K562 (cell line): Measurements from ENCODE around the gene OR6P1. TPM values are rescaled to one million over a fixed set of nuclear protein-coding genes. Genes with fewer than 3 reads are reported as not detected.

Source experiments
- ATAC-seq: fragments of 200-7000 bp; cut with Tn5 transposase; 3 replicates; pipeline ENCODE4 v1.9.1; 2020; ENCODE audit warnings: moderate library complexity
- BruUV-seq: library from RNA; stranded (reverse); fragments of 400-500 nt; replicated peaks from 2 replicates; lab custom pipeline; 2021; lab: Mats Ljungman, UMichigan
- CTCF ChIA-PET: fragments of 300-600 bp; formaldehyde crosslinking; extraction: SDS; loops from one replicate; lab custom pipeline; 2021; ENCODE audit warnings: low intra/inter-chr PET ratio; lab: Yijun Ruan, JAX
- POLR2A ChIA-PET: fragments of 300-600, 350-650 bp; sonication (Branson Sonifier 250); formaldehyde crosslinking; extraction: SDS; loops from one replicate; lab custom pipeline; 2021; ENCODE audit warnings: antibody characterized with exemption, inconsistent platforms; lab: Yijun Ruan, JAX
- DNase-seq, 4 experiments: peaks; one replicate each; pipeline versions ENCODE4 v3.0.0 to v3.0.0-alpha.2; 2011 to 2018; ENCODE audit warnings: low spot score in 3 of 4, mixed read lengths in 3 of 4; ENCODE audit errors: extremely low read depth in 1 of 4
- FAIRE-seq: peaks from 2 replicates; lab custom pipeline; 2011; peaks lifted over from hg19 to GRCh38; lab: Jason Lieb, UNC
- H2AFZ ChIP-seq: 2 replicates; pipeline ENCODE4 v1.6.0; 2011; ENCODE audit warnings: low read depth, low read length, control low read depth, inconsistent platforms
- H3K27ac ChIP-seq: fragments of 200-600 bp; 3 replicates; pipeline ENCODE4 v1.8.0; 2011; ENCODE audit warnings: low read depth, mild to moderate bottlenecking, control low read depth, inconsistent platforms, low read length, moderate library complexity, mixed read lengths; ENCODE audit errors: extremely low read depth
- H3K27me3 ChIP-seq, 2 experiments: fragments of 300-600 bp in 1 of 2; 2 replicates in 1 of 2; 3 replicates in 1 of 2; pipeline versions ENCODE4 v1.6.0 to v1.8.0; 2011; ENCODE audit warnings: inconsistent platforms in 2 of 2, low read length in 2 of 2, mild to moderate bottlenecking in 1 of 2, mixed read lengths in 1 of 2, moderate library complexity in 1 of 2; ENCODE audit not compliant: control insufficient read depth in 2 of 2, insufficient read depth in 2 of 2
- H3K36me3 ChIP-seq: fragments of 300-600 bp; 3 replicates; pipeline ENCODE4 v1.8.0; 2011; ENCODE audit warnings: mild to moderate bottlenecking, low read length, inconsistent platforms; ENCODE audit not compliant: control insufficient read depth, insufficient read depth
- H3K4me1 ChIP-seq, 2 experiments: fragments of 200-600 bp in 1 of 2; replicated peaks in 1 of 2; 2 replicates in 1 of 2; 3 replicates in 1 of 2; pipeline versions ENCODE4 v1.5.1 to v1.8.0; 2011; ENCODE audit warnings: inconsistent platforms in 2 of 2, low read length in 2 of 2, mild to moderate bottlenecking in 1 of 2, mixed read lengths in 1 of 2, moderate library complexity in 1 of 2; ENCODE audit not compliant: control insufficient read depth in 2 of 2, insufficient read depth in 2 of 2
- H3K4me2 ChIP-seq: 2 replicates; pipeline ENCODE4 v1.6.1; 2011; ENCODE audit warnings: low read length, control low read depth, inconsistent platforms, mixed read lengths; ENCODE audit not compliant: insufficient read depth
- H3K4me3 ChIP-seq: fragments of 200-600 bp; sonication (generic), shearing (Covaris generic); 2 replicates; pipeline ENCODE4 v1.5.1; 2016; ENCODE audit warnings: control low read depth, inconsistent platforms
- H3K79me2 ChIP-seq: fragments of 200-600 bp; 3 replicates; pipeline ENCODE4 v1.8.0; 2011; ENCODE audit warnings: low read length, inconsistent platforms; ENCODE audit not compliant: control insufficient read depth, insufficient read depth
- H3K9ac ChIP-seq, 2 experiments: 2 replicates each; pipeline versions ENCODE4 v1.6.0 to v1.6.1; 2011; ENCODE audit warnings: low read depth in 2 of 2, low read length in 2 of 2, control low read depth in 1 of 2, inconsistent platforms in 1 of 2, mild to moderate bottlenecking in 1 of 2, mixed read lengths in 1 of 2; ENCODE audit not compliant: insufficient read depth in 1 of 2
- H3K9me1 ChIP-seq: one replicate; pipeline ENCODE4 v1.6.0; 2011; ENCODE audit warnings: inconsistent platforms, mild to moderate bottlenecking, low read length, moderate library complexity; ENCODE audit not compliant: control insufficient read depth, insufficient read depth
- H3K9me3 ChIP-seq: replicated peaks from 2 replicates; pipeline ENCODE4 v1.5.1; 2011; ENCODE audit warnings: low read depth, low read length, inconsistent platforms; ENCODE audit not compliant: control insufficient read depth, insufficient read depth
- H4K20me1 ChIP-seq: replicated peaks from 2 replicates; pipeline ENCODE4 v1.6.1; 2011; ENCODE audit warnings: low read length, inconsistent platforms, mixed read lengths; ENCODE audit not compliant: control insufficient read depth, insufficient read depth
- ELK3 ChIP-seq: fragments of 450-650 bp; formaldehyde crosslinking; IDR thresholded peaks from 2 replicates; pipeline ENCODE4 v1.4.0; 2020; ENCODE audit warnings: mild to moderate bottlenecking
- FOS ChIP-seq: IDR thresholded peaks from 3 replicates; pipeline ENCODE4 v1.6.1; 2011; ENCODE audit not compliant: insufficient read length; ENCODE audit errors: extremely low read depth
- PBX2 ChIP-seq, 2 experiments: IDR thresholded peaks in 1 of 2; conservative IDR thresholded peaks in 1 of 2; 2 replicates each; pipeline ENCODE4 v1.6.1; 2016; ENCODE audit warnings: low read depth in 2 of 2, mild to moderate bottlenecking in 1 of 2, missing compliant biosample characterization in 1 of 2, missing genetic modification characterization in 1 of 2, moderate library complexity in 1 of 2
- PREB ChIP-seq: sonication (generic); formaldehyde crosslinking; IDR thresholded peaks from 2 replicates; pipeline ENCODE4 v1.8.1; 2023; ENCODE audit warnings: mild to moderate bottlenecking, missing genetic modification reagents
- RFX5 ChIP-seq: IDR thresholded peaks from 2 replicates; pipeline ENCODE4 v1.6.1; 2011; ENCODE audit warnings: low read depth, mild to moderate bottlenecking, improper control_type of control experiment, low read length
- SMAD2 ChIP-seq: fragments of 150-350 bp; IDR thresholded peaks from 2 replicates; pipeline ENCODE4 v1.6.1; 2014; ENCODE audit warnings: low read depth, mild to moderate bottlenecking, low read length
- TAF9B ChIP-seq: fragments of 450-650 bp; IDR thresholded peaks from 2 replicates; pipeline ENCODE4 v1.6.1; 2018; ENCODE audit warnings: mild to moderate bottlenecking; ENCODE audit not compliant: partially characterized antibody
- ZNF407 ChIP-seq: fragments of 450-650 bp; IDR thresholded peaks from 2 replicates; pipeline ENCODE4 v1.6.1; 2016; ENCODE audit warnings: low read depth
- WGBS: fragments of 100-300 bp; shearing (Covaris generic); methylation state at CpG from one replicate; pipeline ENCODE4 v1.1.6; 2016; ENCODE audit warnings: low coverage, mixed read lengths; ENCODE audit not compliant: insufficient coverage; ENCODE audit errors: missing lambda C conversion rate; 5-methylcytosine and 5-hydroxymethylcytosine counted together
- in situ Hi-C: fragments of 300-500 bp; cut with MboI; formaldehyde crosslinking; loops from 4 replicates; pipeline ENCODE4 v1.15.0; 2018; ENCODE audit warnings: inconsistent platforms, mixed read lengths
- intact Hi-C: fragments of 100-400 bp; cut with micrococcal nuclease; formaldehyde crosslinking; loops from 2 replicates; pipeline ENCODE4 v1.14.2; 2022
- polyA plus RNA-seq, 8 experiments: library from polyadenylated mRNA; depleted of rRNA in 4 of 8; stranded (reverse) in 5 of 8; unstranded in 3 of 8; fragments of >200 nt; fragmentation: Nextera tagmentation in 2 of 8; fragmentation: Illumina TruSeq in 1 of 8; extraction: Ambion mirVana in 2 of 8; extraction: Trizol in 1 of 8; gene quantifications; 2 replicates each; pipeline versions ENCODE4 v1.2.1 to v1.2.3, GENCODE V29; 2011 to 2014; ENCODE audit warnings: inconsistent platforms in 1 of 8, missing spikeins in 1 of 8
- total RNA-seq, 7 experiments: library from RNA; depleted of rRNA in 6 of 7; stranded (reverse); fragments of >200 nt in 6 of 7; fragmentation: Illumina TruSeq in 2 of 7; extraction: Trizol in 2 of 7; gene quantifications; 2 replicates each; pipeline versions ENCODE4 v1.2.1 to v1.2.3, GENCODE V29; 2011 to 2021; ENCODE audit warnings: low replicate concordance in 1 of 7

Gene OR6P1
- total and polyA plus RNA-seq, 9 of the 15 experiments (the other 6 are each of a cell fraction or from before 2014, with no cell fraction given), result not detected

- DNase-seq, result no peak
- Histone ChIP-seq H3K9me1 (no peaks in the 10 kb centered on the region), H3K4me3 (no peak overlapping the region), H3K9me3 (no peaks in the 10 kb centered on the region), H3K4me1 (no peaks in the 10 kb centered on the region), H3K27ac (no peak overlapping the region), H3K9ac (no peak overlapping the region), H3K27me3 (no peaks in the 10 kb centered on the region), H3K36me3 (no peaks in the 10 kb centered on the region), H3K79me2 (no peaks in the 10 kb centered on the region), H3K4me2 (no peak overlapping the region), H2AFZ (no peak overlapping the region), H4K20me1 (no peaks in the 10 kb centered on the region)
- POLR2A ChIA-PET, result no interaction called here
- WGBS, result 0% methylated on average over 1 of the region's 1 CpG
- CTCF ChIA-PET, result no interaction called here
- FAIRE-seq, result no peak
- in situ Hi-C loops, result no loop called here
- intact Hi-C loops, result no loop called here
- BruUV-seq, result no TSS peak
- ATAC-seq, result no peak
- no peak for TF ChIP-seq FOS
- no peak for TF ChIP-seq RFX5
- TF ChIP-seq PBX2 (CRISPR knock-in tag; IDR thresholded peaks at IDR 0.05; ENCODE audit: low read depth), result no peak
- TF ChIP-seq PBX2 (tag; conservative IDR thresholded peaks at IDR 0.05; ENCODE audit: low read depth), result no peak
- TF ChIP-seq ELK3 (CRISPR knock-in tag), result no peak
- no peak for TF ChIP-seq SMAD2
- TF ChIP-seq ZNF407, result no peak
- no peak for TF ChIP-seq TAF9B
- no peak for TF ChIP-seq PREB
Observed at GRCh38 chr1:158520021-158520420, 50.4 kb downstream of the OR6P1 start.
